Vagina (tissue), 2 donors: Measurements from ENCODE around the gene NTM. TPM values are rescaled to one million over a fixed set of nuclear protein-coding genes. Genes with fewer than 3 reads are reported as not detected.

Experiments
- DNase-seq, 2 donors: peaks; one replicate each; pipeline ENCODE4 v3.0.0-alpha.2; 2017; ENCODE audit errors: extremely low spot score in 2 of 2
- H3K27ac ChIP-seq: fragments of 200-600 bp; sonication (generic); one replicate; pipeline ENCODE4 v1.5.1; 2019
- H3K27me3 ChIP-seq: fragments of 200-600 bp; sonication (generic); one replicate; pipeline ENCODE4 v1.5.1; 2019
- H3K36me3 ChIP-seq, 2 donors: fragments of 200-600 bp; sonication (generic); one replicate each; pipeline ENCODE4 v1.5.1; 2017 to 2019
- H3K4me1 ChIP-seq: fragments of 200-600 bp; sonication (generic); one replicate; pipeline ENCODE4 v1.5.1; 2019
- H3K4me3 ChIP-seq, 2 donors: fragments of 200-600 bp; sonication (generic); 1 replicate in 1 of 2; 2 replicates in 1 of 2; pipeline ENCODE4 v1.5.1; 2016 to 2019
- H3K9me3 ChIP-seq: fragments of 200-600 bp; sonication (generic); one replicate; pipeline ENCODE4 v1.5.1; 2019
- CTCF ChIP-seq, 3 experiments: fragments of 450-650 bp in 2 of 3; fragments of 200-600 bp in 1 of 3; sonication (generic) in 1 of 3; IDR thresholded peaks; one replicate each; pipeline ENCODE4 v1.5.1; 2017 to 2019; ENCODE audit warnings: antibody characterized with exemption in 3 of 3, mild to moderate bottlenecking in 2 of 3, moderate library complexity in 2 of 3
- POLR2A ChIP-seq, 2 donors: fragments of 450-650 bp; IDR thresholded peaks; one replicate each; pipeline ENCODE4 v1.6.1; 2017; ENCODE audit warnings: antibody characterized with exemption in 2 of 2, mild to moderate bottlenecking in 2 of 2, moderate library complexity in 2 of 2
- POLR2AphosphoS5 ChIP-seq, 2 donors: sonication (generic); formaldehyde crosslinking; IDR thresholded peaks; one replicate each; pipeline ENCODE4 v1.9.0; 2017; ENCODE audit warnings: antibody characterized with exemption in 2 of 2, mild to moderate bottlenecking in 2 of 2, low read depth in 1 of 2; ENCODE audit not compliant: insufficient read depth in 1 of 2
- intact Hi-C: fragments of 100-400 bp; cut with DNase I; formaldehyde crosslinking; loops from one replicate; pipeline ENCODE4 v1.15.1; 2023
- total RNA-seq: library from RNA; depleted of rRNA; stranded (reverse); fragments of >200 nt; gene quantifications from one replicate; pipeline ENCODE4 v1.2.3, GENCODE V29; 2016

NTM gene
- total RNA-seq, 1 donor from 2014 or later: 4.2 TPM

DNA sequence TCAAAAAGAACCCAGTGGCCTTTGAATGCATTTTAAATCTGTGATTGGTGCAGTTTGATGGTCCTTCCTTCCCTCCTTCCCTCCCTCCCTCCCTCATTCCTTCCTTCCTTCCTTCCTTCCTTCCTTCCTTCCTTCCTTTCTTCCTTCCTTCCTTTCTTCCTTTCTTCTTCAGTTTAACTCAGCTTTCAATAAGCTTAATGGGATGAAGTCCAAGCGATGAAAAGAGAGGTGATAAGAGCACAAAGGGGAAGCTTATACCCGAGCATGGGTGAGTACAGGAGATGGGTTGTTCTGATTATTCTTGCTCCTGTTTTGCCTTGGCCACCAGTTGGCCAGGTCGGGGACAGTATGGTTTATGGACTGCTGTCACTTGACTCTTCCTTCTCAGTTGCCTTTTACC lies 605.6 kb downstream of the NTM start:
- no peak for DNase-seq
- Histone ChIP-seq H3K4me1 (no peaks in the 10 kb centered on the region), H3K36me3 (no peaks in the 10 kb centered on the region), H3K9me3 (no peaks in the 10 kb centered on the region), H3K4me3 (no peak overlapping the region), H3K27me3 (no peaks in the 10 kb centered on the region), H3K27ac (no peak overlapping the region)
- intact Hi-C loops: no loop called here
- TF ChIP-seq POLR2A (IDR thresholded peaks at IDR 0.05) (no peak), POLR2AphosphoS5 (IDR thresholded peaks at IDR 0.05; ENCODE audit: insufficient read depth in 1 of 2, low read depth in 1 of 2) (no peak), CTCF (IDR thresholded peaks at IDR 0.05) (no peak)

- DNase-seq: no peak
- no peaks in the 10 kb centered on the region for H3K4me1 ChIP-seq
- H3K27ac ChIP-seq: no peak overlapping the region
- H3K27me3 ChIP-seq: no peaks in the 10 kb centered on the region
- no peaks in the 10 kb centered on the region for H3K9me3 ChIP-seq
- no peak overlapping the region for H3K4me3 ChIP-seq
- TF ChIP-seq CTCF (IDR thresholded peaks at IDR 0.05) (no peak), POLR2AphosphoS5 (IDR thresholded peaks at IDR 0.05; ENCODE audit: insufficient read depth in 1 of 2, low read depth in 1 of 2) (no peak), POLR2A (IDR thresholded peaks at IDR 0.05) (no peak)
- H3K36me3 ChIP-seq: no peaks in the 10 kb centered on the region
- intact Hi-C loops: no loop called here
These were observed 606.8 kb downstream of the NTM start for GRCh38 chr11:131977231-131977630.

GRCh38 chr11:131977854-131978253 lies 607.4 kb downstream of the NTM start:
- no peak overlapping the region for H3K27ac ChIP-seq

GRCh38 chr11:131978351-131978750 lies 607.9 kb downstream of the NTM start:
- no peak for TF ChIP-seq POLR2A (IDR thresholded peaks at IDR 0.05)
- no peak for TF ChIP-seq POLR2AphosphoS5 (IDR thresholded peaks at IDR 0.05; ENCODE audit: insufficient read depth in 1 of 2, low read depth in 1 of 2)
- TF ChIP-seq CTCF (IDR thresholded peaks at IDR 0.05): no peak
- intact Hi-C loops: no loop called here
- Histone ChIP-seq H3K27me3 (no peaks in the 10 kb centered on the region), H3K36me3 (no peaks in the 10 kb centered on the region), H3K4me3 (no peak overlapping the region), H3K9me3 (no peaks in the 10 kb centered on the region), H3K4me1 (no peaks in the 10 kb centered on the region), H3K27ac (no peak overlapping the region)
- DNase-seq: no peak

More at GRCh38 chr11:131977854-131978253, 607.4 kb downstream of the NTM start:
- TF ChIP-seq CTCF (IDR thresholded peaks at IDR 0.05): no peak
- TF ChIP-seq POLR2A (IDR thresholded peaks at IDR 0.05): no peak
- TF ChIP-seq POLR2AphosphoS5 (IDR thresholded peaks at IDR 0.05; ENCODE audit: insufficient read depth in 1 of 2, low read depth in 1 of 2): no peak
- no peaks in the 10 kb centered on the region for H3K9me3 ChIP-seq
- no peak for DNase-seq
- no peak overlapping the region for H3K4me3 ChIP-seq
- intact Hi-C loops: no loop called here
- no peaks in the 10 kb centered on the region for H3K27me3 ChIP-seq
- H3K4me1 ChIP-seq: no peaks in the 10 kb centered on the region
- H3K36me3 ChIP-seq: no peaks in the 10 kb centered on the region

DNA sequence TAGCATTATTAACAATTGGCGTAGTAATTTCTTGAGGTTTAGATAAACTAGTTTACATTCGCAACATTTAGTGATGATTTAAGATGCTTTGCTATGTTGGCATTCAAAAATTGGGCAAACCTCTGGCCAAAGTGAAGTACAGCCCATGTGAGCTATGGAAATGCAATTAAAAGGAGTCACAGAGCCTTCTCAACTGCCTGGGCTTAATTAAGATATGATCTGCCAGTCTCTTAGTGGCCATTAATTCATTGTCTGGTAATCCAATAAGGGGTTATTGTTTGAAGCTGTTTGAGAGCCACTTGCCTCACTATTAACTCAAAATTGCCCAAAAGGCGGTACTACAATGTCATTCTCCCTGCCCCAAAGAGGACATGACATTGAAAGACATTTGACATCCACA lies 608.9 kb downstream of the NTM start:
- Histone ChIP-seq H3K4me1 (no peaks in the 10 kb centered on the region), H3K36me3 (no peaks in the 10 kb centered on the region), H3K27ac (no peak overlapping the region), H3K9me3 (no peaks in the 10 kb centered on the region), H3K27me3 (no peaks in the 10 kb centered on the region), H3K4me3 (no peak overlapping the region)
- no peak for TF ChIP-seq POLR2AphosphoS5 (IDR thresholded peaks at IDR 0.05; ENCODE audit: insufficient read depth in 1 of 2, low read depth in 1 of 2)
- TF ChIP-seq CTCF (IDR thresholded peaks at IDR 0.05): no peak
- TF ChIP-seq POLR2A (IDR thresholded peaks at IDR 0.05): no peak
- intact Hi-C loops: no loop called here
- no peak for DNase-seq
